ENCODE data around the gene CT45A1. TPM values are rescaled to one million over a fixed set of nuclear protein-coding genes. Genes with fewer than 3 reads are reported as not detected.
"Not testable (repeated sequence)": the region's sequence is repeated elsewhere in the genome, so short reads cannot be mapped to it uniquely, and the experiment has no call there.

The CT45A1 gene
- total RNA-seq, 1 experiment from 2014 or later, result not detected

DNA sequence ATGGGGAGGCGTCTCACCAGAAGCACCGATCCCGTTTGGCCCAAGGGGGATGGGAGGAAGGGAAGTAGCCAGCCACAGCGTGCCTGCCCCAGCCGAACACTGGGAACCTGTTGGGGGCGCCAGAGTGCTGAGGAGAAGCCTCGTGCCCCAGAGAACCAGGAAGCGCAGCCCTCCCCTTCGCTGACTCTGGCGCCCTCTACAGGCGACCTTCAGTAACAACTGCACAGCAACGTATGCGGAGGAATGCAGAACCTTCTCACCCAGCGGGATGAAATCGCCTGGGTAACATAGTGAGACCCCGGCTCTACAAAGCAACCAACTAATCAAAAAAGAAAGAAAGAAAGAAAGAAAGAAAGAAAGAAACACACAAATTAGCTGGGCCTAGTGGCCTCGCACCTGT, 54.7 kb downstream of the CT45A1 start, which contains the start of gene CT45A3:
CT45A3 (minus strand) TSS at position 101 of the 400 bp plus-strand sequence. CDS start 3,747 bp downstream, outside the sequence.
- DNase-seq; BruUV-seq (replicated peaks); H3K4me3 ChIP-seq (ENCODE audit: low read length); H2AFZ ChIP-seq (ENCODE audit: low read length); H3K9me2 ChIP-seq (replicated peaks; ENCODE audit: low read length); H3K9ac ChIP-seq (ENCODE audit: low read length); H3K79me2 ChIP-seq (ENCODE audit: low read length); H3K9me3 ChIP-seq (ENCODE audit: low read length); H3K4me1 ChIP-seq (ENCODE audit: insufficient read depth, low read length); CTCF ChIA-PET; intact Hi-C loops (cut with micrococcal nuclease); ATAC-seq; POLR2A ChIA-PET (ENCODE audit: unreplicated experiment); H3K36me3 ChIP-seq (ENCODE audit: low read depth, low read length); H3F3A ChIP-seq (ENCODE audit: low read length, unreplicated experiment); H3K27me3 ChIP-seq (ENCODE audit: low read length); H3K27ac ChIP-seq (ENCODE audit: low read length); H4K20me1 ChIP-seq (ENCODE audit: low read length); H3K4me2 ChIP-seq (ENCODE audit: low read length): not testable (repeated sequence)

Other genes with a start within 250 kb of the CT45A1 start
- gene INTS6L, start 193.0 kb upstream of the CT45A1 start, total RNA-seq (2014; rRNA removed), result 4.1 and 4.7 TPM in 2 replicates
- gene CT45A3, start 54.6 kb downstream of the CT45A1 start, total RNA-seq (2014; rRNA removed), result not detected in 2 replicates
- not detected in 2 replicates for gene CT45A5, start 71.9 kb downstream of the CT45A1 start, total RNA-seq (2014; rRNA removed)
- gene CT45A6, start 89.1 kb downstream of the CT45A1 start, total RNA-seq (2014; rRNA removed), result not detected in 2 replicates
- not detected in 2 replicates for gene CT45A2, start 106.4 kb downstream of the CT45A1 start, total RNA-seq (2014; rRNA removed)
- not detected in 2 replicates for gene CT45A7, start 123.6 kb downstream of the CT45A1 start, total RNA-seq (2014; rRNA removed)
- gene CT45A8, start 140.9 kb downstream of the CT45A1 start, total RNA-seq (2014; rRNA removed), result not detected in 2 replicates
- not detected in 2 replicates for gene CT45A9, start 158.2 kb downstream of the CT45A1 start, total RNA-seq (2014; rRNA removed)
- gene CT45A10, start 179.8 kb downstream of the CT45A1 start, total RNA-seq (2014; rRNA removed), result not detected in 2 replicates
- gene SAGE1, start 180.1 kb downstream of the CT45A1 start, total RNA-seq (2014; rRNA removed), result not detected in 2 replicates

Data from PC-3 (cell line).